CD4-positive, alpha-beta T cell treated with Interleukin-17A for 4 hours (primary cell): ENCODE data around the gene ABCD1.
"Not testable (repeated sequence)": the region's sequence is repeated elsewhere in the genome, so short reads cannot be mapped to it uniquely, and the experiment has no call there.

Source experiments
- DNase-seq: peaks from one replicate; pipeline ENCODE4 v3.0.0-alpha.2; 2020; ENCODE audit warnings: mixed read lengths

ABCD1 gene

GRCh38 chrX:153694687-153695270 is 29.9 kb upstream of the ABCD1 start:
- DNase-seq: no peak

- no peak for DNase-seq
Measured at GRCh38 chrX:153696100-153696499, 28.6 kb upstream of the ABCD1 start.

GRCh38 chrX:153696538-153696937 is 28.1 kb upstream of the ABCD1 start:
- not testable (repeated sequence) for DNase-seq

- DNase-seq: not testable (repeated sequence)
Measured at GRCh38 chrX:153696986-153697722, 27.5 kb upstream of the ABCD1 start.

- DNase-seq: no peak
Measured at GRCh38 chrX:153697924-153698865, 26.5 kb upstream of the ABCD1 start.

- DNase-seq: not testable (repeated sequence)
Measured at GRCh38 chrX:153699210-153699783, 25.4 kb upstream of the ABCD1 start.

- DNase-seq: not testable (repeated sequence)
Measured at GRCh38 chrX:153699784-153700371, 24.8 kb upstream of the ABCD1 start.

GRCh38 chrX:153700376-153700945 is 24.2 kb upstream of the ABCD1 start:
- DNase-seq: no peak

- DNase-seq: no peak
Measured at GRCh38 chrX:153700967-153701366, 23.7 kb upstream of the ABCD1 start.

GRCh38 chrX:153701706-153702105 is 22.9 kb upstream of the ABCD1 start:
- DNase-seq: no peak

GRCh38 chrX:153702336-153703035 is 22.2 kb upstream of the ABCD1 start:
- DNase-seq: no peak

GRCh38 chrX:153703036-153703370 is 21.7 kb upstream of the ABCD1 start:
- DNase-seq: no peak

- no peak for DNase-seq
Measured at GRCh38 chrX:153704021-153704526, 20.6 kb upstream of the ABCD1 start.

- not testable (repeated sequence) for DNase-seq
Measured at GRCh38 chrX:153704631-153705402, 19.8 kb upstream of the ABCD1 start.

GRCh38 chrX:153705403-153706060 is 19.1 kb upstream of the ABCD1 start:
- not testable (repeated sequence) for DNase-seq

- DNase-seq: no peak
Measured at GRCh38 chrX:153706799-153707198, 17.9 kb upstream of the ABCD1 start.

GRCh38 chrX:153707406-153707805 is 17.2 kb upstream of the ABCD1 start:
- no peak for DNase-seq

GRCh38 chrX:153708415-153708814 is 16.2 kb upstream of the ABCD1 start:
- DNase-seq: peak; percentile 54

- no peak for DNase-seq
Measured at GRCh38 chrX:153709726-153710674, 14.7 kb upstream of the ABCD1 start.
